OCI-LY3 (cell line): ENCODE results near the gene BPGM.

ENCODE experiments used
- H2AFZ ChIP-seq: fragments of 200-600, 300-600 bp; shearing (Covaris generic); 2 replicates; pipeline ENCODE4 v1.6.0; 2014; ENCODE audit warnings: antibody characterized with exemption, low read depth, low read length
- H3K27ac ChIP-seq: fragments of 200-600, 300-600 bp; sonication (generic); 2 replicates; pipeline ENCODE4 v1.5.1; 2014; ENCODE audit warnings: mild to moderate bottlenecking, low read length, moderate library complexity, mixed read lengths
- H3K27me3 ChIP-seq: fragments of 200-600, 300-600 bp; sonication (generic); 2 replicates; pipeline ENCODE4 v1.6.1; 2014; ENCODE audit warnings: low read depth, low read length, mixed read lengths
- H3K36me3 ChIP-seq: fragments of 200-600, 300-600 bp; sonication (generic); replicated peaks from 2 replicates; pipeline ENCODE3; 2014; ENCODE audit warnings: low read depth, low read length, mixed read lengths
- H3K4me1 ChIP-seq: fragments of 300-600, 200-600 bp; sonication (generic); 2 replicates; pipeline ENCODE4 v1.6.1; 2014; ENCODE audit warnings: low read length, mixed read lengths
- H3K4me2 ChIP-seq: fragments of 200-600, 300-600 bp; sonication (generic); 2 replicates; pipeline ENCODE4 v1.6.1; 2014; ENCODE audit warnings: low read length, mixed read lengths
- H3K4me3 ChIP-seq: fragments of 300-600, 200-600 bp; sonication (generic); 2 replicates; pipeline ENCODE4 v1.5.1; 2014; ENCODE audit warnings: antibody characterized with exemption, mild to moderate bottlenecking, low read length, moderate library complexity
- H3K79me2 ChIP-seq: fragments of 300-600, 200-600 bp; shearing (Covaris generic); 2 replicates; pipeline ENCODE4 v1.6.1; 2014; ENCODE audit warnings: mild to moderate bottlenecking, low read length, mixed read lengths
- H3K9ac ChIP-seq: fragments of 300-600, 200-600 bp; shearing (Covaris generic); 2 replicates; pipeline ENCODE4 v1.6.0; 2014; ENCODE audit warnings: mild to moderate bottlenecking, low read length, moderate library complexity
- H3K9me3 ChIP-seq: fragments of 200-600, 300-600 bp; shearing (Covaris generic); 2 replicates; pipeline ENCODE4 v1.6.1; 2014; ENCODE audit warnings: low read length, mixed read lengths; ENCODE audit not compliant: insufficient read depth
- H4K20me1 ChIP-seq: fragments of 200-600, 300-600 bp; sonication (generic); 2 replicates; pipeline ENCODE4 v1.6.1; 2016; ENCODE audit warnings: low read length, mixed read lengths; ENCODE audit not compliant: insufficient read depth
- EZH2phosphoT487 ChIP-seq: fragments of 200-600 bp; shearing (Covaris generic); IDR thresholded peaks from 2 replicates; pipeline ENCODE4 v1.6.1; 2018; ENCODE audit warnings: antibody characterized with exemption, mixed run types, low read depth
- TF ChIP-seq, protein P1 (sequence below): fragments of 200-600, 300-600 bp; sonication (generic); IDR thresholded peaks from 2 replicates; pipeline ENCODE4 v1.5.1; 2014; ENCODE audit warnings: antibody characterized with exemption, low read length, low read depth

Gene BPGM

GRCh38 chr7:134704827-134705226 is 58.2 kb downstream of the BPGM start:
- TF ChIP-seq, protein P1, sequence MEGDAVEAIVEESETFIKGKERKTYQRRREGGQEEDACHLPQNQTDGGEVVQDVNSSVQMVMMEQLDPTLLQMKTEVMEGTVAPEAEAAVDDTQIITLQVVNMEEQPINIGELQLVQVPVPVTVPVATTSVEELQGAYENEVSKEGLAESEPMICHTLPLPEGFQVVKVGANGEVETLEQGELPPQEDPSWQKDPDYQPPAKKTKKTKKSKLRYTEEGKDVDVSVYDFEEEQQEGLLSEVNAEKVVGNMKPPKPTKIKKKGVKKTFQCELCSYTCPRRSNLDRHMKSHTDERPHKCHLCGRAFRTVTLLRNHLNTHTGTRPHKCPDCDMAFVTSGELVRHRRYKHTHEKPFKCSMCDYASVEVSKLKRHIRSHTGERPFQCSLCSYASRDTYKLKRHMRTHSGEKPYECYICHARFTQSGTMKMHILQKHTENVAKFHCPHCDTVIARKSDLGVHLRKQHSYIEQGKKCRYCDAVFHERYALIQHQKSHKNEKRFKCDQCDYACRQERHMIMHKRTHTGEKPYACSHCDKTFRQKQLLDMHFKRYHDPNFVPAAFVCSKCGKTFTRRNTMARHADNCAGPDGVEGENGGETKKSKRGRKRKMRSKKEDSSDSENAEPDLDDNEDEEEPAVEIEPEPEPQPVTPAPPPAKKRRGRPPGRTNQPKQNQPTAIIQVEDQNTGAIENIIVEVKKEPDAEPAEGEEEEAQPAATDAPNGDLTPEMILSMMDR: no peak
- no peak for TF ChIP-seq EZH2phosphoT487
- H3K36me3 ChIP-seq: no peaks in the 10 kb centered on the region
- H3K79me2 ChIP-seq: no peaks in the 10 kb centered on the region
- H3K4me3 ChIP-seq: no peak overlapping the region
- no peak overlapping the region for H2AFZ ChIP-seq
- H3K9ac ChIP-seq: no peak overlapping the region
- no peak overlapping the region for H3K4me2 ChIP-seq
- H3K9me3 ChIP-seq: no peaks in the 10 kb centered on the region
- H3K27me3 ChIP-seq: peaks cover 42% of the 10 kb centered on the region
- no peaks in the 10 kb centered on the region for H3K4me1 ChIP-seq
- no peaks in the 10 kb centered on the region for H4K20me1 ChIP-seq
- no peak overlapping the region for H3K27ac ChIP-seq

DNA sequence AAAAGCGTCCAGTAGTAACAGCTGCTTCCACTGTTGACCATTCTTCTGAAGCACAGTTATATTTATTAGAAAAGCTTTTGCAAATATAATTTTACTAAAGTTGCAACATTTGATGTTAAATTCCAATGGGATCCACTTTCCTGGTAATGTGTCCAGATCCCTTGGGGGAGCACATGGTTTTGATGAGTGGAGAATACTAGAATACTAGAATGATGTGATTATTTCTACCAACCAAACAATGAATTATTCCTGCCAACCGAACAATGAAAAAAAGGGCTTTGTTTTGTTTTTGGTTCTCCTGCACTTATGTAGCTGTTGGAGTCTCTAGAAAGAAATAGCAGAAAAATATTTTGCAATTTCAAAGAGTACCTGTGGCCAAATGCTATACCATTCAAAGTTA is 59.1 kb downstream of the BPGM start:
- TF ChIP-seq, protein P1: no peak
- no peak for TF ChIP-seq EZH2phosphoT487
- H3K9ac ChIP-seq: no peak overlapping the region
- no peak overlapping the region for H3K27ac ChIP-seq
- no peak overlapping the region for H3K4me2 ChIP-seq
- no peaks in the 10 kb centered on the region for H3K4me1 ChIP-seq
- H3K27me3 ChIP-seq: peaks cover 42% of the 10 kb centered on the region
- H3K79me2 ChIP-seq: no peaks in the 10 kb centered on the region
- no peak overlapping the region for H3K4me3 ChIP-seq
- H3K9me3 ChIP-seq: no peaks in the 10 kb centered on the region
- H4K20me1 ChIP-seq: no peaks in the 10 kb centered on the region
- H2AFZ ChIP-seq: no peak overlapping the region
- H3K36me3 ChIP-seq: no peaks in the 10 kb centered on the region

- Histone ChIP-seq H2AFZ (no peak overlapping the region), H3K4me1 (no peaks in the 10 kb centered on the region)
Observed at GRCh38 chr7:134706468-134706867, 59.8 kb downstream of the BPGM start.

DNA sequence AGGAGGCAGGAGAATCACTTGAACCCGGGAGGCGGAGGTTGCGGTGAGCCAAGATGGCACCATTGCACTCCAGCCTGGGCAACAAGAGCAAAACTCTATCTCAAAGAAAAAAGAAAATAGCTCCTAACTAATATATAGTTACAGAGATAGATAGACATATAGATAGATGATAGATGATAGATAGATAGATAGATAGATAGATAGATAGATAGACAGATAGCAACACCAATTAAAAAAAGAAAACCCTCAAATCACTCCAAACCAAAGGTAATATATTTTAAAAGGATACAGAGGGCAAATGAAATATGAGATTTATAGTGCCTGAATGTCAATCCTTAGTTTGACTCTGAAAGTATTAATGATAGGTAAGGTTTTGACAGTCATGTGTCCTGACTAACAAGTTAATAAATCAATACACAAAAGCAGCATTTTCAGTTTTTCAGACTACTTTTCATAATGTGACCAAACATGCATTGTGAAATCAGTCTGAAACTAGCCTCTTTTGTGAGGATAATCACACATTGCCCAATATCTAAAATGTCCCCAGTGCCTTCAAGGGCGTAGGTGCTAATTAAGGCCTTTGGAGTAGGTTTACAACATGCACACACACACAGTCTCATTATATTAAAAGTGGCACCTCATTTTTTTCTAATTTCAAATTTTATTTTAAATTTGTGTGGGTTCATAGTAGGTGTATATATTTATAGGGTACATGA is 61.2 kb downstream of the BPGM start:
- Histone ChIP-seq H2AFZ (no peak overlapping the region), H3K4me3 (no peak overlapping the region), H3K4me2 (no peak overlapping the region), H3K27ac (no peak overlapping the region), H4K20me1 (no peaks in the 10 kb centered on the region), H3K36me3 (no peaks in the 10 kb centered on the region), H3K9ac (no peak overlapping the region), H3K79me2 (no peaks in the 10 kb centered on the region), H3K27me3 (peaks cover 35% of the 10 kb centered on the region), H3K9me3 (no peaks in the 10 kb centered on the region), H3K4me1 (no peaks in the 10 kb centered on the region)
- TF ChIP-seq, protein P1: no peak
- no peak for TF ChIP-seq EZH2phosphoT487

More at GRCh38 chr7:134706468-134706867, 59.8 kb downstream of the BPGM start:
- no peak overlapping the region for H3K9ac ChIP-seq
- no peaks in the 10 kb centered on the region for H3K79me2 ChIP-seq
- H3K4me3 ChIP-seq: no peak overlapping the region
- no peaks in the 10 kb centered on the region for H4K20me1 ChIP-seq
- H3K27ac ChIP-seq: no peak overlapping the region
- H3K36me3 ChIP-seq: no peaks in the 10 kb centered on the region
- no peaks in the 10 kb centered on the region for H3K9me3 ChIP-seq
- H3K4me2 ChIP-seq: no peak overlapping the region
- peaks cover 41% of the 10 kb centered on the region for H3K27me3 ChIP-seq
- no peak for TF ChIP-seq EZH2phosphoT487
- TF ChIP-seq, protein P1: no peak
